ENCODE measurements around the gene RHNO1.

DNA sequence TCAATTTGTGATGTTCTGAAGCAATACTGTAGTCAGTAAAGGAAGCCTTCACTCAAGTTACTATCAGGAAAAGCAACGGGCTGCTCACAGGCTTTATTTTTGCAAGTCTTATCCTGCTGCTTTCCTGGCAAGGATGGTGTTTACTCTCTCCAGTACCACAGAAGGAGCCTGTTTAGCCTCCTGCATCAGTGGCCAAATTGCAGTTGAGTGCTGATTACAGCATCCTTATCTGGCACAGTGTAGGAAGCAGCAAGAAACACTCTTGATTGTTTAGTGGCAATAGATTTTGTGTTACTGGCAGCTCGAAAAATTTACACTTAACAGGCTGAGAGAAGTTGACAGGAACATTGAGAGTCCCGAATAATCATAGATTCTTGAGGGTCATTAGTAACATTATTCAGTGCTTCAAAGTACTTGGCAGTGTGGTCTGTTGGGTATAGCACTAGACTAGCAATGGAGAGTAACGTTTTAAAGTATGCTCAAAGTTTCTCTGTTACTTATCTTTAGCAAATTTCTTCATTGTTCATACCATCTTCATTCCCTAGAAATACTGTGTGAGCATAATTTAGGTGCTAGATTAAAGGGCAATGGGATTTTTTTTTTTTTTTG lies 25.4 kb downstream of the RHNO1 start:
- TF ChIP-seq POLR2A (IDR thresholded peaks at IDR 0.05): no peak
- TF ChIP-seq, protein P1, sequence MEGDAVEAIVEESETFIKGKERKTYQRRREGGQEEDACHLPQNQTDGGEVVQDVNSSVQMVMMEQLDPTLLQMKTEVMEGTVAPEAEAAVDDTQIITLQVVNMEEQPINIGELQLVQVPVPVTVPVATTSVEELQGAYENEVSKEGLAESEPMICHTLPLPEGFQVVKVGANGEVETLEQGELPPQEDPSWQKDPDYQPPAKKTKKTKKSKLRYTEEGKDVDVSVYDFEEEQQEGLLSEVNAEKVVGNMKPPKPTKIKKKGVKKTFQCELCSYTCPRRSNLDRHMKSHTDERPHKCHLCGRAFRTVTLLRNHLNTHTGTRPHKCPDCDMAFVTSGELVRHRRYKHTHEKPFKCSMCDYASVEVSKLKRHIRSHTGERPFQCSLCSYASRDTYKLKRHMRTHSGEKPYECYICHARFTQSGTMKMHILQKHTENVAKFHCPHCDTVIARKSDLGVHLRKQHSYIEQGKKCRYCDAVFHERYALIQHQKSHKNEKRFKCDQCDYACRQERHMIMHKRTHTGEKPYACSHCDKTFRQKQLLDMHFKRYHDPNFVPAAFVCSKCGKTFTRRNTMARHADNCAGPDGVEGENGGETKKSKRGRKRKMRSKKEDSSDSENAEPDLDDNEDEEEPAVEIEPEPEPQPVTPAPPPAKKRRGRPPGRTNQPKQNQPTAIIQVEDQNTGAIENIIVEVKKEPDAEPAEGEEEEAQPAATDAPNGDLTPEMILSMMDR (IDR thresholded peaks at IDR 0.05): no peak

Measured in Peyer's patch (tissue), 4 donors.